CD4-positive, alpha-beta T cell treated with Interleukin-21 for 1 hour (primary cell): Measurements from ENCODE around the gene ZNF234.
"Not testable (repeated sequence)": the region's sequence is repeated elsewhere in the genome, so short reads cannot be mapped to it uniquely, and the experiment has no call there.

Experiments
- DNase-seq: peaks from one replicate; pipeline ENCODE4 v3.0.0-alpha.2; 2020

The ZNF234 gene

DNA sequence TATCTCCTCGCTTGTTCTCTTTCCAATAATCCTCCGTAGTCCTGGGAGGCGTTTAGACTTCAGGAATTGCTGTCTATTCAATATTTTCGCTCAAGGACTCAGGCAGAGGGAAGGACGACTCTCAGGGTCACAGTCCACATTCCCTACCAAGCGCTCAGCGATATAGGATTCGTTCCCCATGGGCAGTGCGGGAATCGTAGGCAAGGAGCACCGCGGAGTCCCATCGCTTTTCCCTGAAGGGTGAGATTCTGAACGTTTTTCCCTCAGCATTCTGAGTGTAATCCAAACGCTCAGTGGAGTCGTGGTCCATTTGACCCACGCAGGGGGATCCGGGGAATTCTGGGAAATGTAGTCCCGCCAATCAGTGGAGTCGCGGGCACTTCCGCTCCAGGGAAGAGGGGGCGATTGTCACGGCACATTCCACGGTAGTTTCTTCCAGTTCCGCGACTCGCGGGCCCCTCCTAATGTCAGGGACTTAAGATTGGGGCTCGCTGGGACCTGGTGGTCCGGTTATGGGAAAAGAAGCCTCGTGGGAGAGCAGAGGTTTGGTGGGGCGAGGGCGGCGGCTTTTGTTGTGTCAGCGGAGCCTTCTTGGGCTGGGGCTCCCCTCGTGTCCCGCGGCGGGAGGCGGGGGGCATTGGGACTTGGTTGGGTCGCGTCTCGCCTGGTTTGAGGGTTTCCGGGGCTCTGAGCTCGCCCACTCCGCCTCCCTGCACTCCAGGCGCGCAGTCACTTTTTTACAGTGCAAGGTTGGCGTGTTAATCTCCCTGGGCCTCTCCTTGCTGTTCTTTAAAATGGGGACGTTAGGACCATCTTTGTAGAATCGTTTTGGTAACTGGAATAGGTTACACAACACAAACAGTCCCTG, at the start of gene ZNF234:
TSS of gene ZNF234 (plus strand) at position 364 of the 868 bp plus-strand sequence. CDS start 3,079 bp downstream, outside the sequence.
- peak; percentile 80 for DNase-seq

- DNase-seq: no peak
Measured at GRCh38 chr19:44092108-44092507, 49.2 kb upstream of the ZNF234 start.

GRCh38 chr19:44093931-44094765, 47.2 kb upstream of the ZNF234 start, which contains the start of gene ZNF224:
Gene ZNF224 (plus strand): TSS chr19:44094361. CDS start chr19:44097874, 3,513 bp downstream.
- DNase-seq: peak; percentile 90

- DNase-seq: no peak
Measured at GRCh38 chr19:44107751-44108150, 33.6 kb upstream of the ZNF234 start.

GRCh38 chr19:44109458-44109857, 31.9 kb upstream of the ZNF234 start:
- DNase-seq: no peak

- DNase-seq: no peak
Measured at GRCh38 chr19:44111910-44112463, 29.4 kb upstream of the ZNF234 start.

GRCh38 chr19:44112802-44113137, 28.6 kb upstream of the ZNF234 start:
- no peak for DNase-seq

GRCh38 chr19:44113138-44113783, 28.1 kb upstream of the ZNF234 start, which contains the start of gene ZNF225:
Gene ZNF225 (plus strand): TSS chr19:44113399. CDS start chr19:44115828, 2,429 bp downstream.
- DNase-seq: peak; percentile 94

GRCh38 chr19:44113784-44114390, 27.5 kb upstream of the ZNF234 start:
- DNase-seq: no peak

GRCh38 chr19:44121162-44121561, 20.2 kb upstream of the ZNF234 start:
- not testable (repeated sequence) for DNase-seq

DNA sequence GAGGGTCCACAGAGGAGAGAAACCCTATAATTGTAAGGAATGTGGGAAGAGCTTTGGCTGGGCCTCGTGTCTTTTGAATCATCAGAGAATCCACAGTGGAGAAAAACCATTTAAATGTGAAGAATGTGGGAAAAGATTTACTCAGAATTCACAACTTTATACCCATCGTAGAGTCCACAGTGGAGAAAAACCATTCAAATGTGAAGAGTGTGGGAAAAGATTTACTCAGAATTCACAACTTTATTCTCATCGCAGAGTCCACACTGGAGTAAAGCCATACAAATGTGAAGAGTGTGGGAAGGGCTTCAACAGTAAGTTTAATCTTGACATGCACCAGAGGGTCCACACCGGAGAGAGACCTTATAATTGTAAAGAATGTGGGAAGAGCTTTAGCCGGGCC, 9.4 kb upstream of the ZNF234 start:
- no peak for DNase-seq

GRCh38 chr19:44142059-44142433, 692 bp downstream of the ZNF234 start:
- DNase-seq: peak; percentile 4

DNA sequence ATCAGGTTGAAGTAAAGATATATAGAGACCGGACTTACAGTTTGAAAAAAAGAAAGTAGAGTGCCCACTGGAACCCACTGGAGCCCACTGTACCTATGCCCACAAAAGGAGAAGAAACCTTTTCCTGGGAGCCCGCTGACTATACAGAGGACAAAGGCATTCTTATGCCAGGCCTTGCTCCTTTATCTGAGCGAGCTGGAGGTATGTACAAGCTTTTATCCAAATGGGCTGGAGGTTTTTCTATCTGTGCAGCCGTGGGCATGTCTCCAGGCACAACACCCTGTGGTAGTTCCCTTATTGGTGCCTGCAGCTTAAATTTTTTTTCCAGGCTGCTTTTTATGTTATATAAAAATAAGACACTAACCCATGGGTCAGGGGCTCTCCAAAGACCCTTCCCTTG, 8.4 kb downstream of the ZNF234 start:
- DNase-seq: no peak

DNA sequence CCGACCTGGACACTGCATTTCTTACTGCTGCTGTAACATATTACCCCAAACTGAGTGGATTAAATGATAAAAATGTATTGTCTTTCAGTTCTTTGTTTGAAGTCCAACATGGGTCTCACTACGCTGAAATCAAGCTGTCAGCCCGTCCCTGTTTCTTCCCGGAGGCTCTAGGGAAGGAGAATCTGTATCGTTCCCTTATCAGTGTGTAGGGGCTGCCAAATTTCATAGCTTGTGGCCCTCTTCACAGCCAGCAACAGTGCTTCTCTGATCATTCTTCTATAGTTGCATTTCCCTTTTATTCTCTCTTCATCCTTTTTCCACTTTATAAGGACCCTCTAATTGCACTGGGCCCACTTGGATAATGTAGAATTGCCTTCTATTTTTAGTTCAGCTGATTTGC, 10.1 kb downstream of the ZNF234 start:
- DNase-seq: no peak

DNA sequence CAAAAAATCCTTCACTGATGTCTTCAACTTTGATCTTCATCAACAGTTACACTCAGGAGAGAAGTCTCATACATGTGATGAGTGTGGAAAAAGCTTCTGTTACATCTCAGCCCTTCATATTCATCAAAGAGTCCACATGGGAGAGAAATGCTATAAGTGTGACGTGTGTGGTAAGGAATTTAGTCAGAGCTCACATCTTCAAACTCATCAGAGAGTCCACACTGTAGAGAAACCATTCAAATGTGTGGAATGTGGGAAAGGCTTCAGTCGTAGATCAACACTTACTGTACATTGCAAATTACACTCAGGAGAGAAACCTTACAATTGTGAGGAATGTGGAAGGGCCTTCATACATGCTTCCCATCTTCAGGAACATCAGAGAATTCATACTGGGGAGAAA, 15.1 kb downstream of the ZNF234 start:
- DNase-seq: no peak

GRCh38 chr19:44163789-44164188, 22.4 kb downstream of the ZNF234 start:
- DNase-seq: no peak

- no peak for DNase-seq
Measured at GRCh38 chr19:44164327-44164672, 22.9 kb downstream of the ZNF234 start.

- peak; percentile 90 for DNase-seq
Measured at GRCh38 chr19:44164673-44165512, 23.5 kb downstream of the ZNF234 start, which contains the start of gene ZNF226. Gene ZNF226 (plus strand): TSS chr19:44165100. CDS start chr19:44170081, 4,981 bp downstream.

GRCh38 chr19:44170660-44171059, 29.3 kb downstream of the ZNF234 start:
- DNase-seq: not testable (repeated sequence)

GRCh38 chr19:44176590-44176989, 35.2 kb downstream of the ZNF234 start:
- DNase-seq: no peak

GRCh38 chr19:44180968-44181367, 39.6 kb downstream of the ZNF234 start:
- DNase-seq: no peak
